GM18519 (cell line): ENCODE measurements around the gene ITIH2.

Experiments used
- ATAC-seq: cut with Tn5 transposase; IDR thresholded peaks from one replicate; pipeline ENCODE4 v1.9.1; 2021; ENCODE audit warnings: mild to moderate bottlenecking, moderate library complexity; ENCODE audit not compliant: unreplicated experiment, low FRiP score

Gene ITIH2

GRCh38 chr10:7792541-7792940 is 89.4 kb downstream of the ITIH2 start:
- ATAC-seq, result no peak

GRCh38 chr10:7794251-7795026 is 91.3 kb downstream of the ITIH2 start:
- no peak for ATAC-seq

- ATAC-seq, result no peak
Measured at GRCh38 chr10:7795605-7796004, 92.5 kb downstream of the ITIH2 start.

DNA sequence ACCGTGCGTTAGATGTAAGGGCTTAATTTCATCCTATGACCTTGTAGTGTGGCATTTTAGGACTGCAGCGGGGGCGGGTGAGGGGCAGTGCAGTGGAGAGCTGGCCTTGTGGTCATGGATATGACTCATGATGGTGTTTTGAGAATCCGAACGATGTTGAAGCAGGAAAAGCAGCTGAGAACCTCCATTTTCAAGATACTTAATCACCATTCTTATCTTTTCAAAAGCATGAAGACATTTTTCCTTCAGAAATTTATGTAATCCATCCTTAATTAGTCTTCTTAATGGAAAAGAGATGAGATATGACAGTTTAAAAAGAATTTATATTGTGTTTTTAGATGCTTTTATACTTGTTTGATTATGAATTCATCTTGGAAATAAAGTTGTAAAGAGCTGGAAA is 94.5 kb downstream of the ITIH2 start:
- ATAC-seq, result no peak
